NCI-H345 (cell line): ENCODE measurements around the gene RASAL2.

ENCODE experiments used
- DNase-seq: peaks from one replicate; lab custom pipeline; 2025; lab: John Stamatoyannopoulos, UW

RASAL2 gene

DNA sequence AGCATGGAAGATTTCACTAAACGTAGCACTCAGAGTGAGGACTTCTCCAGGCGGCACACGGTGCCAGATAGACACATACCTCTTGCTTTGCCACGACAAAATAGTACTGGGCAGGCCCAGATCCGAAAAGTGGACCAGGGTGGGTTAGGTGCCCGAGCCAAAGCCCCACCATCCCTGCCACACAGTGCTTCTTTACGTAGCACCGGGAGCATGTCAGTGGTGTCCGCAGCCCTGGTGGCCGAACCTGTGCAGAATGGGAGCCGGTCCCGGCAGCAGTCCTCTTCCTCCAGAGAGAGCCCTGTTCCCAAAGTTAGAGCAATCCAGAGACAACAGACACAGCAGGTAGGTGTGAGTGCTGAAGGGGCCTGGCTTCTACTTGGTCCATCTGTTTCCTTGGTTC, 364.3 kb downstream of the RASAL2 start:
- DNase-seq: no peak

DNA sequence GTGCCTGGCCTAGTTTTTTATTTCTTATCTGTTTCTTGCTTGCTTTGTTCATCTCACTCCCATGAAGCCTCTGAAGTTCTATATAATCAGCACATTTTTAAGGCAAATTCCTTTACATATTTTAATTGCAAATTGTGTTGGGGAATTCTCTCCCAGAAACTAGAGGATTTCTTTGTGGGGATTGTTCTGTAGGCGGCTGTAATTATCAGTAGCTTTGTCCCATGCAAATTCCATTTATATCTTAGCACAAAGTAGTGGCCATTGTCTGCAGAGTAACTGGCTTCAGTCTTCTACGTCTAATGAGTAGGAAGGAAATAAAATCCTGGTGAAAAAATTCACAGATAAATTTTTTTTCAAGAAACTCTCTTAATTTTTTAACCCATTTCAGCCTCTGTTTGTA, 367.2 kb downstream of the RASAL2 start:
- DNase-seq: no peak

DNA sequence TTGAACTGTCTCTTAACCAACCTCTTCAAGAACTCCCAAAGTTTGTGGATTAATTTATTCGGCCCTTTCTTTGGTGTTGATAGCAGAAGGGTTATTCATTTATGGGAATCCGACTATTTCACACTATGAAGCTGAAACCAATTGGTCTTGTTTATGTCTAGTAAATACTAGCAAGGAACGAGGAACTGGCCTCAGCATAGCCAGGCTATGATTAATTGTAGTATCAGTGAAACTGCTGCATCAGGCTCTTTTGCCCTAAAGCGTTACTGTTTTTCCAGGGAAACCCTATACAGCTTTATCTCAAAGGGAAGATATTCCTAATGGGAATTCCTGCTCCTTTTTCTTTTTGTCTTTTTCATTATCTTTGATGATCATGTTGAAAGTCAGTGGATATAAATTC, 367.8 kb downstream of the RASAL2 start:
- no peak for DNase-seq

DNA sequence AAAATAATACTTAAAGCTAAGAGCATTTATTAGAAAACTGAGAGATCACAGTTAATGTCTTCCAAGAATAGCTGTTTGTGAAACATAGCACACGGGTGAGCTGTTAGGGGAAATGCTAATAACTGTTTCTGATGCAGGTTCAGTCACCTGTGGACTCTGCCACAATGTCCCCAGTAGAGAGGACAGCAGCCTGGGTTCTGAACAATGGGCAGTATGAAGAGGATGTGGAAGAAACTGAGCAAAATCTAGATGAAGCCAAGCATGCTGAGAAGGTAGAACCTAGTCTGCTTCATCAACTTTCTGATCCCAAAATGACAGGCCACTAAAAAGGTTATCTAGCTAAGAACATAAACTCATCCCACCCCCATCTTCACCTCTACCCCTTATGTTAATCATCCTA, 370.2 kb downstream of the RASAL2 start:
- DNase-seq: no peak

DNA sequence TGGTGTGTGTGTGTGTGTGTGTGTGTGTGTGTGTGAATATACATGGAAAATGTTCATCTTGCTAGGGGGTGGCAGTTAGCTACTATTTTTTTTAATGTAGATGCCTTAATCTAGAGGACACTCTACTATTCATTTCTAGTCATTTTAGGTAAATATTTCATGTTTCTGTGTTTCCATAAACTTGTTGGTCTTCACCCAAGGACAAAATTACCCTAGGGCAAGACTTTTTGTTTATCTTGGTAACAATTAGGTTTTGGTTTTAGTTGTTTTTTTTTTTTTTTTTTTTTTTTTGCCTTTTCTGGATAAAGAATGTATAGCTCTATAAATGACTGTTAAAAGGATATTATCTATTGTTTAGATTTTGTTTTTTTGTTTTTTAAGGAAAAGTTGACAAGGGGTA, 370.7 kb downstream of the RASAL2 start:
- DNase-seq: no peak

DNA sequence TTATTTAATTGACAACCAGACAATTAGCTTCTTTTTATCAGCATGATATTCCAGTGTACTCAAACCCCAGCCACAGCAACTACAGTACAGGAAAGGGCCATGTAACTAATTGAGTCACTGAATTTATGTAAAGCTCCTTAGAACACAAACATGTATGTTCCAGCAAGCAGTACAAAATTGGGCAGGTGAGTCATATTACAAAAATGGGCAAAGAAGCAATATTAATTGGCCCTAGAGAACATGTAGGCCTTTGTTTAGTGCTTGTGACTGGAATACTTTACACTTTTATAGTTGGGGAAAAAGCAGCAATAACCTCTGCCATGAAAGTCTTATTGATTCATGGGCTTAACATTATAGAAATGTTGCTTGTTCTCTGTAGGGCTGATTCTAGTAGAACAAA, 371.1 kb downstream of the RASAL2 start:
- DNase-seq: no peak

DNA sequence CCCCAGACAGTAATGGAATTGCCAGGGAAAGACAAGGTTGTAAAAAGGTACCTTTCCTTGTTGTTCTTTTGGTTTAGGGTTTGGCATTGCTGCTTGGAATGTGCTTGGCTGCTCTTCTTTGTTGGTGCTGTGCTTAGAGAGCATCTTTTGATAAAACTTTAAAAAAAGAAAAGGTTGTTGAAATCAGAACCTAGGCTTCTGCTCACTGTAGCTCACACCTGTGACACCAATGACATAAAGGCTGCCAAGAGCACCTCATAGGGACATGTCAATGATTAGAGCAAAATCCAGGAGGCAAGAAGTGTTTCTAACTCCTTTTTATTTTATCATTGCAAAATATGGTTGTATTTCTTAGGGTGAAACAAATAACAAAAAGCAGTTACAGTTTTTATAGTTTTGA, 373.9 kb downstream of the RASAL2 start:
- no peak for DNase-seq

DNA sequence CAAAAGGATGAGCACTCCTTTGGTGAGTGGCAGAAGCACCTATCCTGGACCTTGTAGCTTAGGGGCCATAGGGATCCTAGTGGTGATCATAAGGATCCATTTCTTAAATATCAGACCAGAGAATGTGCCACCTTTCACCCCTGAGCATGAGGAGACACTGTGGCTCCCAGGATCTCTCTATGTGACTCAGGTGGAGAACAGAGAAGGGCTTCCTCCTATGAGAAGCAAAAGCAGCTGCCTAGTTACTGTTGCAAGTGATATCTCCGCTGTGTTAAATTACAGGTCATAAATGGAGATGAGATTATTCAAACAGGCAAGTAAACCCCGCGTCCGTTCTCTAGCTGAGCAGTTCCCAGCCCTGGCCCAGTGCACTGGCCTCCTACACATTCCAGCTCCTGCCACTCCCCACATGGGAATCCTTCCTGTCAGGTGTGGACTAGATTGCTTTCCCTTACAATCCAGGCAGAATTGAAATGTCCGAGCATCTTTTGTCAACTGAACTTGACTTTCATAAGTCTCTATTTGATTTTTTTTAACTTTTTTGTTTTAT, 376.6 kb downstream of the RASAL2 start:
- DNase-seq: no peak

DNA sequence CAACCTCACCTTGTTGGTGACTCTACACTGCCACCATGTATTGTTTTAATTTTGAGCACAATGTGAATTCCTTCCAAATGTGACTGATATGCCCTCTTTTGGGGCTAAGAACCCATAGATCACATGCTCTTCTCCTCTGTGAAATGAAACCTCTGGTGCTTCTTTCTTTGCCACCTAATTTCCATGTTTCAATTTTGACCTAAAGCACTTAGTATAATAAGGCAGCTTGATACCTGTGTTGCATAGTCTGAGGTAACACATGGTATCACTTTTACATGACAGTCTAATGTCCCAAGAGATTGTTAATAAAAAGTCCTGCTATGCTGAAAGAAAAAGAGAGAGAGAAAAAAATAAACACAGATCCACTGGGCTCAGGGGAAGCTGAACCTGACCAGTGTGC, 378.6 kb downstream of the RASAL2 start:
- no peak for DNase-seq

DNA sequence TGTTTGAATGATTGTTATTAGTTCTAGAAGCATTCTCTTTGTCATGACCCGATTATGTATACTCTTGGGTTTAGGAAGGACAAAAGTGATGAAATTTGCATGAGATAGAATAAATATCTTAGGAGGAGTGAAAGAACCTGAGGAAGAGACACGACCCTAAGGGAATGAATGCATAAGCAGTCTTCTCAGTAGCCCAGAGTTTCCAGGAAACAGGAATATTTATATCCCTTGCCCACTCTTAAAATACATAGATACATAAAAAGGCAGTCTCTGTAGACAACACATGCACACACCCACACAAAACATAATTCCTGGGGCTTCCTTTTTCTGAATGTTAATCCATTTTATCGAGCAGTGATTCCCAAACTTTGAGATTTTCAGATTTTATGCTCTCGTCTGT, 383.5 kb downstream of the RASAL2 start:
- DNase-seq: no peak

DNA sequence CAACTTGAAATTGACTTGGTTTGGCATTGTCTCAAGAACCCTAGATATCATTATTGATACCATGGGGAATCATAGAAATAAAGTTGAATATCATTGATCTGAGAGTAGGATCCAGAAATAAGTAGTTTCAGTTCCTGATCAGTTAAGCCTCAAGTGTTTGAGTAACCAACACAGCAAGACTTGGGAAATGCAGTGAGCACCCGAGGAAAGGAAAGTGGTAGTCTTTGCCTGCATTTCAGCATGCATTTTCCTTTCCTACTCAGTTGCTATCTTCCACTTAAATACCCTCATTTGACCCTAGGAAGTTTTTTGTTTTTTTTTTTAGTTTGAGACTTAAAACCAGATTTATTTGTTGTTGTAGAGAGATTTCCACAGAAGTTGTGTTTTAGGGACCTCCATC, 383.9 kb downstream of the RASAL2 start:
- no peak for DNase-seq

DNA sequence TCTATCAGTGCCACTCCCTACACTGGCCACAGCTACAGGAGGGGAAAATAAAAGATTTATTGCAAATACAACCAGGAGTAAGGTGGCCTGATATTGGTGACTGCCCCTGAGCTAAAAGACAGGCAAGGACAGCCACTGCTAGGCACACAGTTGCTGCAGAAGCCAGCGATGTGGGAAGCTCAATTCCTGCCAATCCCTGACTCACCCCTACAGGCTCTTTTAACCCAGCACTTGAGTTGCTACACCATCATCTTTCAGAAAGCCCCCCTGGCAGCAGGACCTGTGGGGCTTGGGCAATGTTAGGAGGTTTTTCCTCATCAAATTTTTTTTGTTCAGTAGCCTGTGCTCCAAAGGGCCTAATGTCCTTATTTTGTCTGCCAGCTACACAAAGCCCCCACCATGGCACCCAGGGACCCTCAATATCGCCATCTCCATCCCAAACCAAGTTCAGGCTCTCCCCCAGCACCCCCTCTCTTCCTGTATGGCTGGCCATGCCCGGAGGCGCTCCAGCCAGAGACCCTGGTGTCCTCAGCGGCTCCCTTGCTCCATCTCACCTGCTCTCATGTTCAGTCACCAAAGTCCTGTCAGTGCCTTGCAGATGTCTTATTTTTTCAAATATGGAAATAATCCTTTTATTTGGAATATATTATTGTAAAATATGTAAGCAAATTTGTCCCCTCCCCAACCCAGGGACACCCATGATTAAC, 389.5 kb downstream of the RASAL2 start:
- DNase-seq: no peak

DNA sequence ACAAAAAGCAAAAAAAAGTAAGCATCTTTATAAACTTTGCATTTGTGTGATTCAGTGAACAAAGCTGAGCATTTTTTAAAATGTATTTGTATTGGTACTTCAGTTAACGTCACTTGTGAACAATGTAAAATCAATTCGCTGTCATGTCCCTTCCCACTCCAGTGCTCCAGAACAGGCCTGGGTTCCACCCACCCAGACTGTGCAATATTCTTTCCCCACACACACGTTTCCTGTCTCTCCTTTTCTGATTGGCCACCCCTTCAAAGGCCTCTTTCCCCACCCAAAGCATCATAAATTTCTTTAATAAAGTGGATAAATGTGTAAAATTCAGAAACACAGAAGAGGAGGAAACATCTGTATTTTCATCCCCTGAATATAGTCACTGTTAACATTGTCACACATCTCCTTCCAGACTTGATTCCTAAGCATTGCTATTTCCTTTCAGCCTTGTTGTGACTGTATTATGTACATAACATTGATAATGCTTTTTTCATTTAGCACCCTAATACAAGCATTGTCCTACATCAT, 390.9 kb downstream of the RASAL2 start:
- DNase-seq: no peak

DNA sequence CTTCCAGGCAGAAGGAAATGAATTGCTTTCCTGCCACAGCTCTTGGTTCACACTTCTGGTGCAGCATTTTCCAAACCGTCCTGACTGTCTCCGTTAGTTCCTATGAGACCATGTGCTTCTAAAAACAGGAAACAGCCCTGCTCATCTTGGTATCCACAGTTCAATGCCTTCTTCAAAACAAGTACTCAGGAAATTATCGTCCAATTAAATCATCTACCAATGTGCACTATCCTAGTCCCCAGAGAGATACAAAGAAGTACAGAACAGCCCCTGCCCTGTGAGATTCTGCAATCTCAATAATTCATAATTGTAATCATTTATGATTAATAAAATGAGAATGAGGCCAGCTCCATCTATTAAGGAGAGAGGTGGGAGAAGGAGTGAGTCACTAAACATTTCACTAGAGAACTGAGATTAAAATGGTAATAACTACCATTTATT, 391.7 kb downstream of the RASAL2 start:
- DNase-seq: no peak

DNA sequence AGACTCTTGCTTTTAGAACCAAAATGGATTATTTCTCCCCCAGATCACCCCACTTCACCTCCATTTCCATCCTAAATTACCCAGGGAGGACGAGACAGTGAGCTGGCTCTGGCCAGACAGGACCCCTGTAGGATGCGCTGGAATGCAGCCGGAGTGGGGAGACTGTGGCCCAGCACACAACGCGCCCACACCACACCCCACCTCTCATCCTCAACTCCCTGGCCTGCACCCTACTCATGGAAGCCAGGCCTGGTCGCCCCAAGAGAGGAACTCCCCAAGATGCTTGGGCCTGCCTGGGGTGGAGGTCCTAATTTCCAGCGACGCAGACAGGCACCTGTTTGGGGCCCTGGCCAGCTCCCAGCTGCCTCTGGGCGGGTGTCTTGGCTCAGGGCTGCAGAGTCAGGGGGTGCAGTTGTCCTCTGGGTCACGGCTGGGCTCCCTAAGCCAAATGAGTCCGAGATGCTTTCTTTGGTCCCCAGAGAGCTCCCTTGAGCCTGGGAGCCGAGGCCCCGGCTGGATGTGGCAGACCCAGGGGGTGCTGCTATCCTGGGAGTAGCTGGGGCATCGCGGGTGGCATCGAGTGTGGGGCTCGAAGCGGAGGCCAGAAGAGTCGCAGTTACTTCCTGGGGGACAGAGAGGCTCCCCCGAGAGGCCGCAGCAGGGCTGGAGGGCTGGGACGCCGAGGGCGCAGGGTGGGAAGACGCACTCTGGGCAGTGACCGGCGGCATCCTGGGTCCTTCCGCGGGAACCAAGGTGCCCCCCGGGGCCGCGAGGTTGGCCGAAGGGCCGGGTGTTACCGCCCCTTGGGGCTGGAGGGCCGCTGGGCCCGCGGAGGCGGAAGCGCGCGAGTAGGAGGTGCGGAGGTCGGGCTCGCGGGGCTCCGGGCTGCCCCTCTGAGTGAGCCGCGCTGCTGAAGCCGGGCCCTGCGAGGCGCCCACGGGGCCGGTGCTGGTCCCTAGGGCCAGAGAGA, 392.5 kb downstream of the RASAL2 start:
- no peak for DNase-seq

DNA sequence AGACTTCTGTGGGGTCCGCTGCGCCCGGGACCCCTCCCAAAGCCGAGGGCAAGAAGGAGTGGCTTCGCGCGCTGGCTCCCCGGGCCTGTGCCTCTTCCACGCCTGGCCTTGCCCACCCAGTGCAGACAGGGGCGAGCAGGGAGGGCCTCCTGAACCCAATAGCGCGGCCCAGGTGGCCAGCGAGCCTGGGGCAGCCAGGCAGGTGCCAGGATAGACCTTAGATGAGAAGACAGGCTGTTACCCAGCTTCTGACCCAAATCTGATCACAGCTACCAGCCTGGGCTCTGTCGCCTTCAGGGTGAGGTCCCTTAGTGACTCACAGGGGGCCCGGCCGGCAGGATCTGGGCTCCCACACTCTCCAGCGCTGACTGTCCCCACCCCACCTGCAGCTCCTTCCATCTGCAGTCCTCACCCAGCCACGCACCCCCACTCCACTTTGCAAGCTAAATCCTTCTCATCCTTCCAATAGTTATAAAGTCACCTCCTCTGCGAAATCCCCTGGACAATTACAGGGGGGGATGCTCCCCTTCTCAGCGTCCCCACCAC, 393.2 kb downstream of the RASAL2 start:
- DNase-seq: no peak

DNA sequence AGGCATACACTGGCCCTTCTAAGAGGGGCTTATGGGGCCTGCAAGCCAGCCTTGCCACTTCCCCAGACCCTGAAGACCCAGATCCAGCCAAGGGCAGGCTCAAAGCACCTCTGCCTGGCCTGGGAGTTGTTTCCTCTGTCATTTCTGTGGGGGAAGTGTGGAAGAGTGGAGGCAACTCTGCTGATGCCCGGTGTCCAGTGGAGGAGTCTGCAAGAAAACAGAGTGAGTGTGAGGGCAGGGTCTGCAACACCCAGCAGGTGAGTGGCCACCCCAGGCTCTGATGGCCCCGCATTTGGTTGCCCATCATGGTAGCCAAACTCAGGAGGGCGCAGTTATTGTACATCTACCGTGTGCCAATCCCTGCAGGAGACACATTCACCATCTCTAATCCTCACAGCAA, 394.5 kb downstream of the RASAL2 start:
- DNase-seq: no peak

DNA sequence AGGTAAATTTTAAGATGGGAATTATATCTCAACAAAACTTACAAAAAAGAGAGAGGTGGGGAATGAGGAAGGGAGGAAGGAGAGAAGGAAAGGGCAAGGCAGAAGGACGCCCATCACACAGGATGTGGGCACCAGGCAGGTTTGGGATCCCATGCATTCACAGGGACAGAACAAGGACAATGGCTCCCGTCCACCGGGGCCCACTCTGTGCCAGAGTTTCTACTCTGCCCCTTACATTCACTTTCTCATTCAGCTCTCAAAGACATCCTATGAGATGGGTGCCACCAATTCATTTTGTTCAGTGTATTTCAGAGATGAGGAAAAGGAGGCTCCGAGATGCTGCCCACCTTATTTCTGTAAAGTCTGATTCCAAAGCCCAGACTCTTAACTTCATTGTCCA, 395.5 kb downstream of the RASAL2 start:
- DNase-seq: no peak

DNA sequence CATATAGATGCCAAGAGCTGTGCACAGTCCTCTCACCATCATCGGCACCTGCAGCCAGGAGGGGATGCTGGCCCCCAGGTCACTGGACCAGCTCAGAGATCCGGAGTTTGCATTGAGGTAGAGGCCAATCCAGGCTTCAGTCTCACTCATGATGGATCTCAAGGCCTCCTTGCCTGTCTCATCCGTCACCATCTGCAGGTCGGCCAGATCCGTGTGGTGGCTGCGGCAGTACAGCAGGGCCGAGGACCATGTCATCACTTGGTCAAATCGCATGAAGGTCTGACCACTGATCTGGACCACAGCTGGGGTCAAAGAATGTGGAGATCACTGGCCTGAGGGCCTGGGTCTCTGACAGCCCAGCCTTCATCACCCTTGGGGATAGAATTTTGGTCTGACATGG, 396.2 kb downstream of the RASAL2 start:
- DNase-seq: no peak

DNA sequence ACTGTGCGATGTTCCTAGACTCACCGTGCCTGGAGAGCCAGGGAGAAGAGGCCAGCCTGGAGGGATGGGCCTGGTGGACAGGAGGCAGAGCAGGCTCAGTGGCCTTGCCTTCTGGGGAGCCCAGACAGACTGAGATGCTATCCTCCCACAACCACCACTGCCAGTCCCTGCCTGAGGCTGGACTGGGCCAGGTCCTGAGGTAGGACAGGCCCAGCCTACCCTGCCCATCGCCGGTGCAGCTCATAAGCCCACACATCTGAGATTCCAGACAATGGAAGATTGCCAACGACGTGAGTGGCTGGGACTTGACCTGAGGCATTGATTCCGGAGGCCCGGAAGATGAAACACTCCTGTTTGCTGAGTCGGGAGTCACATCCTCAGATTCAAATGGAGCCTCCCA, 397.1 kb downstream of the RASAL2 start:
- DNase-seq: no peak

DNA sequence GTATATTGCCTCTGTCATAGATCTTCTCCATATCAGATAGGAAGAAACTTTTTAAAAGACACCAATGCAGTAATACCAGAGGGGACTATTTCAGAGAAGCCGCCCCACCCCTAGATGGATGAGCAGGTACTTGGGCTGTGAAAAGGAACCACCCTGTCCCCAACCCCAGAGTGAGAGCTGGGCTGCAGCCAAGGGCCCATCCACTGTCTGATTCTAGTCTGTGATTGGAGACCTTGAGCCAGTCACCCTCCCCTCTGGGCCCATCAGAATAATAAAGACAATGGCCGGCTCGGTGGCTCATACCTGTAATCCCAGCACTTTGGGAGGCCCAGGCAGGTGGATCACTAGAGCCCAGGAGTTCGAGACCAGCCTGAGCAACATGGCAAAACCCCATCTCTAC, 397.8 kb downstream of the RASAL2 start:
- DNase-seq: no peak

DNA sequence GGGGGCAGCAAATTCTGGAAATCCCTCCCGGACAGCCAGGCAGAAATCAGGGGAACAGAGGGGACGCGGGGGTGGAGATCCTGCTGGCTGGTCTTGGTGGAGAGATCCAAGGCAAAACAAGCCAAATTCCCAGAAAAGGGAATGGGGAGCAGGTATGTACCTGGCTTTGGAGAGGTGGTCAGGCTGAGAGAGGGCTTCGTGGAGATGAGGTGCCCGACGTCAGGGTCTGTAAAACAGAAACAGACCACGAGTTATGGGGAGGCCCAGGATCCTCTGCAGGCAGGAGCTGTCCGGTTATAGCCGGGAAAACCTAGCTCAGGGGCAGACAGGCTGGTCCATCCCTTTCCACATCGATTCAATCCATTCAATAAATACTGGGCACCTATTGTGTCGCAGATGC, 398.4 kb downstream of the RASAL2 start:
- DNase-seq: no peak
